Bronchial epithelial cell (primary cell): Measurements from ENCODE around the gene ZNF879. TPM values are rescaled to one million over a fixed set of nuclear protein-coding genes. Genes with fewer than 3 reads are reported as not detected.

Experiments
- DNase-seq: peaks from one replicate; pipeline ENCODE4 v3.0.0-alpha.2; 2010; ENCODE audit warnings: low read depth
- FAIRE-seq: peaks from 2 replicates; lab custom pipeline; 2011; peaks lifted over from hg19 to GRCh38; lab: Jason Lieb, UNC
- H3K27me3 ChIP-seq: 2 replicates; pipeline ENCODE4 v1.5.1; 2011; ENCODE audit warnings: low read length; ENCODE audit not compliant: control insufficient read depth, insufficient read depth
- H3K36me3 ChIP-seq: 2 replicates; pipeline ENCODE4 v1.5.1; 2011; ENCODE audit warnings: low read length; ENCODE audit not compliant: control insufficient read depth, insufficient read depth
- H3K4me3 ChIP-seq: 2 replicates; pipeline ENCODE4 v1.5.1; 2011; ENCODE audit warnings: mild to moderate bottlenecking, low read depth, low read length, control low read depth
- CTCF ChIP-seq: IDR thresholded peaks from 2 replicates; pipeline ENCODE4 v1.5.1; 2011; ENCODE audit warnings: mild to moderate bottlenecking, moderate library complexity, low read length, control low read depth, inconsistent platforms; ENCODE audit not compliant: insufficient read depth, severe bottlenecking
- total RNA-seq: library from RNA; depleted of rRNA; stranded (reverse); fragments of >200 nt; gene quantifications from 2 replicates; pipeline ENCODE4 v1.2.1, GENCODE V29; 2014

The ZNF879 gene
- total RNA-seq, 1 donor from 2014 or later = 3.4 TPM

- FAIRE-seq (no peak), DNase-seq (no peak)
- H3K4me3 ChIP-seq = no peak overlapping the region
- no peaks in the 10 kb centered on the region for H3K36me3 ChIP-seq
- TF ChIP-seq CTCF = no peak
- H3K27me3 ChIP-seq = no peaks in the 10 kb centered on the region
These were observed 27.4 kb upstream of the ZNF879 start for GRCh38 chr5:178996156-178996555.

DNA sequence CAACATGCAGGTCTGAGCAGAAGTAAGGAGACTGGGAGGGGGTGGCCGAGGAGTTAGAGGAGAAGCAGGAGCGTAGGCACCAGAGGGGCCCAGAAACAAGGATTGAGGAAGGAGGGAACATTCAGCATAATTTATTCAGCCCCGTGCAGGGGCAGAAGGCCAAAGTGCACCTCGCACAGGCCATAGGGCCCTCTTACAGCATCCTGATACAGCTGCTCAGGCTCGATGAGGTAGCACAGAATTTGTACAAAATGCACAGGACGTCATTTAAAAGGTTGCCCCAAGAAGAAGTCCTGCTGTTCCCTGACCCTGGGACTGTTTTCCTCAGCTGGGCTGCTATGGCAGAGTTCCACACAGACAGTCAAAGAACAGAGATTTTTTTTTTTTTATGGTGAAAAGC lies 26.4 kb upstream of the ZNF879 start:
- no peak for TF ChIP-seq CTCF
- no peak overlapping the region for H3K4me3 ChIP-seq
- DNase-seq (no peak), FAIRE-seq (peak; percentile 40)
- no peaks in the 10 kb centered on the region for H3K27me3 ChIP-seq
- no peaks in the 10 kb centered on the region for H3K36me3 ChIP-seq

DNA sequence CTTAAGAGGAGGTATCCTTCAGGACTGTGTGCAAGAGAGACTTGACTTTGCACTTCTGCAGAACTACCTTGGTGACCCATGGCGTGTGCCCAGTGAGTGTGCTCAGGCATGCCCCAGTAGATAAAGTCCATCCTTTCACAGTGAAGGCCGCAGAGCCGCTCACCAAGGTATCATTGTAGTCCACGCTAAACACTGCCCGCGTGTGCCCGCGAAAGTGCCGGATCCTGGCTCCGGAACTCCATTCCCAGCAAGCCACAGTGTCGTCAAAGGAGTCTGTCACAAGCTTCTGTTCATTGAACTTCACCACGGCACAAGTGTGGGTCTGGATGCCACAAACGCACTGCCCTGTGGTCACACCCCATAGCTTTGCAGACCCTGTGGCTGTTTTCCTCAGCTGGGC lies 25.2 kb upstream of the ZNF879 start:
- DNase-seq = no peak
- H3K27me3 ChIP-seq = no peaks in the 10 kb centered on the region
- no peak for TF ChIP-seq CTCF
- no peak for FAIRE-seq
- H3K36me3 ChIP-seq = no peaks in the 10 kb centered on the region
- H3K4me3 ChIP-seq = no peak overlapping the region

DNA sequence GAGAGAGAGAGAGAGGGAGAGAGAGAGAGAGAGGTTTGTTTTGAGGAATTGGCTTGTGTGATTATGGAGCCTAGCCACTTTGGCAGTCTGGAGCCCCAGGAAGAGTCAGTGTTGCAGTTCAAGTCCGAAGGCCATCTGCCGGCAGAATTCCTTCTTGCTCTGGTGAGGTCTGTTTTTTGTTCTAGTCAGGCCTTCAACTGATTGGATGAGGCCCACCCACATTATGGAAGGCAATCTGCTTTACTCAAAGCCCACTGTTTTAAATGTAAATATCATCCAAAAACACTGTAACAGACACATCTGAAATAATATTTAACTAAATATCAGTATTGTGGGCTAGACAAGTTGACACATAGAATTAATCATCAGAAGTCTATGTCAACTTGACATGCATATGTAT lies 17.0 kb upstream of the ZNF879 start:
- Histone ChIP-seq H3K36me3 (no peaks in the 10 kb centered on the region), H3K27me3 (no peaks in the 10 kb centered on the region), H3K4me3 (no peak overlapping the region)
- TF ChIP-seq CTCF = no peak
- FAIRE-seq (no peak), DNase-seq (no peak)

GRCh38 chr5:179008667-179009066 lies 14.9 kb upstream of the ZNF879 start:
- Histone ChIP-seq H3K27me3 (no peaks in the 10 kb centered on the region), H3K4me3 (no peak overlapping the region), H3K36me3 (no peaks in the 10 kb centered on the region)
- TF ChIP-seq CTCF = no peak
- FAIRE-seq (no peak), DNase-seq (no peak)

DNA sequence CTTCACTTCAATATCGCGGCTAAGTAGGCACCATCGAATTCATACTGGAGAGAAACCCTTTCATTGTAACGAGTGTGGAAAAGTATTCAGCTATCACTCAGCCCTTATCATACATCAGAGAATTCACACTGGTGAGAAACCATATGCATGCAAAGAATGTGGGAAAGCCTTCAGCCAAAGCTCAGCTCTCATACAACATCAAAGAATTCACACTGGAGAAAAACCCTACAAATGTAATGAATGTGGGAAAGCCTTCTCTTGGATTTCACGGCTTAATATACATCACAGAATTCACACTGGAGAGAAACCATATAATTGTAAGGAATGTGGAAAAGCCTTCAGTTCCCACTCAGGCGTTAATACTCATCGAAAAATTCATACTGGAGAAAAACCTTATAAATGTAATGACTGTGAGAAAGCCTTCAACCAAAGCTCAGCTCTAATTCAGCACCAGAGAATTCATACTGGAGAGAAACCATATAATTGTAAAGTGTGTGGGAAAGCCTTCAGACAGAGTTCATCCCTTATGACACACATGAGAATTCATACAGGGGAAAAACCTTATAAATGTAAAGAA lies 9.5 kb downstream of the ZNF879 start:
- TF ChIP-seq CTCF = no peak
- DNase-seq (no peak), FAIRE-seq (no peak)
- Histone ChIP-seq H3K27me3 (no peaks in the 10 kb centered on the region), H3K36me3 (peaks cover 5% of the 10 kb centered on the region), H3K4me3 (no peak overlapping the region)
